BJ (cell line): ENCODE results near the gene ZFP36L2. TPM values are rescaled to one million over a fixed set of nuclear protein-coding genes. Genes with fewer than 3 reads are reported as not detected.

ENCODE experiments used
- CTCF ChIA-PET: fragments of 350-600 bp; formaldehyde crosslinking; extraction: SDS; loops from one replicate; lab custom pipeline; 2021; ENCODE audit warnings: antibody characterized with exemption, inconsistent platforms; lab: Yijun Ruan, JAX
- POLR2A ChIA-PET: fragments of 300-600 bp; sonication (Branson Sonifier 250); formaldehyde crosslinking; extraction: SDS; loops from one replicate; lab custom pipeline; 2021; ENCODE audit warnings: antibody characterized with exemption; lab: Charles Lee
- DNase-seq: peaks from one replicate; pipeline ENCODE4 v3.0.0-alpha.2; 2011; ENCODE audit warnings: low read depth
- H3K27me3 ChIP-seq: 2 replicates; pipeline ENCODE4 v1.6.0; 2011; ENCODE audit warnings: low read length; ENCODE audit not compliant: control insufficient read depth, insufficient read depth
- H3K36me3 ChIP-seq: 2 replicates; pipeline ENCODE4 v1.5.1; 2011; ENCODE audit warnings: low read length; ENCODE audit not compliant: control insufficient read depth, insufficient read depth
- H3K4me3 ChIP-seq: 2 replicates; pipeline ENCODE4 v1.5.1; 2011; ENCODE audit warnings: low read depth, mild to moderate bottlenecking, control low read depth, low read length
- polyA plus RNA-seq: library from polyadenylated mRNA; depleted of rRNA; stranded (reverse); fragments of >200 nt; gene quantifications from 2 replicates; pipeline ENCODE4 v1.2.3, GENCODE V29; 2011
- TF ChIP-seq, protein P1 (sequence below): IDR thresholded peaks from 2 replicates; pipeline ENCODE4 v1.5.1; 2011; ENCODE audit warnings: low read depth, mild to moderate bottlenecking, control low read depth, inconsistent platforms, low read length, moderate library complexity; ENCODE audit not compliant: insufficient read depth

The ZFP36L2 gene
- polyA plus RNA-seq, 1 experiment, result 4.0 TPM

DNA sequence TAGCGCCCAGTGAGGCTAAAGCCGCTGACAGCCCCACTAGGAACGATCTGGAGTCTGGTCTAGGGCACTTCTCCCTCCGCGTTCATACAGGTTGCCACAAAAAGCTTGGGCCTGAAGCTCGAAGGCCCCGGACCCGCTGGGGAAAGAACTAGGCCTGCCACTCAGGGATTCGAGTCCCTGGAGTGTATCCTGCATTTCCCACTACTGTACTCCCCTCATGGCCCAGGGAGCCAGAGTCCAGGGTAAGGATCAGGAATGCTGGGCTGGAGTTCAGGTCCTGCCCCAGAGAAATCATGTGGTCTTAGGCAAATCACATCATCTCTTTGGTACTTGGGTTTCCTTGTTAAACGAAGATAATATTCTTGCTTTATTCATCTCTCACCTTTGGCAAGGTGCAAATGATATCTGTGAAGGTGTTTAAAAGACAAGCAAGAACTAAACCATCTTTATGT lies 1.4 kb upstream of the ZFP36L2 start:
- ChIA-PET CTCF (interaction anchor here (0.6 to 4.9 kb wide), 22 partner anchors 12 to 400 kb away, joined by 3 to 66 read pairs (median 6); no protein-coding TSS in a partner anchor), POLR2A (interaction anchor here (1.1 kb wide), 1 partner anchor 273 kb away, joined by 5 read pairs; no protein-coding TSS in a partner anchor)
- peaks cover 17% of the 10 kb centered on the region for H3K36me3 ChIP-seq
- no peak for DNase-seq
- peak overlapping the region; percentile 49 for H3K4me3 ChIP-seq
- no peaks in the 10 kb centered on the region for H3K27me3 ChIP-seq
- TF ChIP-seq, protein P1, sequence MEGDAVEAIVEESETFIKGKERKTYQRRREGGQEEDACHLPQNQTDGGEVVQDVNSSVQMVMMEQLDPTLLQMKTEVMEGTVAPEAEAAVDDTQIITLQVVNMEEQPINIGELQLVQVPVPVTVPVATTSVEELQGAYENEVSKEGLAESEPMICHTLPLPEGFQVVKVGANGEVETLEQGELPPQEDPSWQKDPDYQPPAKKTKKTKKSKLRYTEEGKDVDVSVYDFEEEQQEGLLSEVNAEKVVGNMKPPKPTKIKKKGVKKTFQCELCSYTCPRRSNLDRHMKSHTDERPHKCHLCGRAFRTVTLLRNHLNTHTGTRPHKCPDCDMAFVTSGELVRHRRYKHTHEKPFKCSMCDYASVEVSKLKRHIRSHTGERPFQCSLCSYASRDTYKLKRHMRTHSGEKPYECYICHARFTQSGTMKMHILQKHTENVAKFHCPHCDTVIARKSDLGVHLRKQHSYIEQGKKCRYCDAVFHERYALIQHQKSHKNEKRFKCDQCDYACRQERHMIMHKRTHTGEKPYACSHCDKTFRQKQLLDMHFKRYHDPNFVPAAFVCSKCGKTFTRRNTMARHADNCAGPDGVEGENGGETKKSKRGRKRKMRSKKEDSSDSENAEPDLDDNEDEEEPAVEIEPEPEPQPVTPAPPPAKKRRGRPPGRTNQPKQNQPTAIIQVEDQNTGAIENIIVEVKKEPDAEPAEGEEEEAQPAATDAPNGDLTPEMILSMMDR, result peak; percentile 55

DNA sequence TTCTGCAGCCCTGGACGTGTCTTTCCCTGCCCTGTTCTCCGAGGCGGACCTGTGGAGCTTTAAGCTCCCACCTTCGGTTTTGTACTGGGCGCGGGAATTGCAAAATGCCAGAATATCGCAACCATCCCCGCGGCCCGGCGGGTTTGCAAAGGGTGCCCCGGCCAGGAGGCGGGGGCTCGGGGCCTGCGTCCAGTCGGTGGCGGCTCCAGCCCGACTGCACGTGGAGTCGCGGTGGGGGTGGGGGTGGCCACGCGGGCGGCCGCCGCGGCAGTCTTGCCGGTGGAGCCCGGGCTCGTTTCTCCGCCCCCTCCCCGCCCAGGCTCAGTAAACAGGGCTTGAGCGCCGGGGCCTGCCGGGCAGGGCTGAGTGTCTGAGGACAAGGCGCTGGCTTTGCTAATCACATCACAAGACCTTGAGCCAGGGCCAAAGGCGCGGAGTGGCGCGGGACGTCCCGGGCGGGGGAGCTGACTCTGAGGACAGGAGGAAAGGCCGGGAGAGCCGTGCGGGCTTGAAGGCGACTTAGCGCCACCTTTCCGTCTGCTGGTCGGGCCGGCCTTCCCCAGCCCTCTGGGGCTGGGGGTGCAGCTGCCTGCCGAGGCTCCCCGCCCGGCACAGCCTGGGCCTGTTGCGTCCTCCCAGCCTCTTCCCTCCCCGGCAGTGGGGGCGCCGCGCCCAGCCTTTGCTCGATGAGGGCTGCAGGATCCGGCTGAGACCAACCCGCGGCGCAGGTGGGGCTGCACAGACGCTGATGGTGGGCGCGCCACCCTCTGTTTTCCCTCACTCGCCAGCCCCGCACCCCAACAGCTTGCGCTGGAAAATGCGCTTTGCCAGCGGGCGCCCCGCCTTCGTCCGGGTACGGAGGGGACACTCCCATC lies 786 bp upstream of the ZFP36L2 start:
- no peak for DNase-seq
- ChIA-PET POLR2A (interaction anchor here (0.5 to 1.2 kb wide), 14 partner anchors 24 to 370 kb away, joined by 3 to 10 read pairs (median 4); no protein-coding TSS in a partner anchor), CTCF (interaction anchor here (0.6 to 4.9 kb wide), 22 partner anchors 13 to 399 kb away, joined by 3 to 66 read pairs (median 5); no protein-coding TSS in a partner anchor)
- TF ChIP-seq, protein P1, result no peak
- Histone ChIP-seq H3K4me3 (peak overlapping the region; percentile 49), H3K36me3 (peaks cover 17% of the 10 kb centered on the region), H3K27me3 (no peaks in the 10 kb centered on the region)

DNA sequence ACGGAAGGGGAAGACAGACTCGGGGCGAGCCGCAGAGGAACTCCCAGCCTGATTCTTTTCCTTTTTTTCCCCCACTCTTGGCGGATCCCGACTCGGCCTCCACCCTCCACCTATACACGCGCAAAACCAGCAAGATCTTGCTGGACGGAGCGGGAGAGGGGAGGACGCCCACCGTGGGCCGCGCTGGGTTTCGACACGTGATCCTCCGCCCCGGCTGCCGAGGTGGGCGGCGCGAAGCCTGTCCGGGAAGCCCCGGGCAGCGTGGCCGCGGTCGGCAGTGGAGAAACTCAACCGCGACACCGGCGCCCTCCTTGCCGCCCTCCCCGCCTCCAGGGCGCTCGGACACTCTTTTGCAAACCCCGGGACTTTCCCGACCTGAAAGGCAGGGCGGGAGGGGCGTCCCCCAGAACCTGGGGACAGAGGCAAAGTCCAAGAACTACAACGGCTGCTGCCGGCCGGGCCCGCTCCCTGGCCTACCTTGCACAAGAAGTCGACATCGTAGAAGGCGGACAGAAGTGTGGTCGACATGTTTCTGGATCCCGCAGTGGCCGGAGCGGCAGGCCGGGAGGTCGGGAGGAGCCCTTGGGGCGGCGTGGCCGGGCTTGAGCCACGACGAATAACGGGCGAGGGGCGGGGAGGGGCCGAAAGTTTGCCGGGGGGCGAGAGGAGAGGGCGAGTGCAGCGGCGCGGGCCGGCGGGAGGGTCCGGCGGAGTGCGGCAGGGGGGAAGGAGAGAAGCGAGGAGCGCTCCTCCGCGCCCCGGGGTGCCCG lies 433 bp downstream of the ZFP36L2 start:
- Histone ChIP-seq H3K4me3 (peak overlapping the region; percentile 95), H3K27me3 (no peaks in the 10 kb centered on the region), H3K36me3 (peaks cover 17% of the 10 kb centered on the region)
- ChIA-PET CTCF (interaction anchor here (0.6 to 6.7 kb wide), 16 partner anchors 142 to 399 kb away, joined by 3 to 66 read pairs (median 10); no protein-coding TSS in a partner anchor), POLR2A (interaction anchor here (0.6 to 1.2 kb wide), 11 partner anchors 26 to 371 kb away, joined by 3 to 10 read pairs (median 3); no protein-coding TSS in a partner anchor)
- DNase-seq, result no peak
- TF ChIP-seq, protein P1, result no peak

DNA sequence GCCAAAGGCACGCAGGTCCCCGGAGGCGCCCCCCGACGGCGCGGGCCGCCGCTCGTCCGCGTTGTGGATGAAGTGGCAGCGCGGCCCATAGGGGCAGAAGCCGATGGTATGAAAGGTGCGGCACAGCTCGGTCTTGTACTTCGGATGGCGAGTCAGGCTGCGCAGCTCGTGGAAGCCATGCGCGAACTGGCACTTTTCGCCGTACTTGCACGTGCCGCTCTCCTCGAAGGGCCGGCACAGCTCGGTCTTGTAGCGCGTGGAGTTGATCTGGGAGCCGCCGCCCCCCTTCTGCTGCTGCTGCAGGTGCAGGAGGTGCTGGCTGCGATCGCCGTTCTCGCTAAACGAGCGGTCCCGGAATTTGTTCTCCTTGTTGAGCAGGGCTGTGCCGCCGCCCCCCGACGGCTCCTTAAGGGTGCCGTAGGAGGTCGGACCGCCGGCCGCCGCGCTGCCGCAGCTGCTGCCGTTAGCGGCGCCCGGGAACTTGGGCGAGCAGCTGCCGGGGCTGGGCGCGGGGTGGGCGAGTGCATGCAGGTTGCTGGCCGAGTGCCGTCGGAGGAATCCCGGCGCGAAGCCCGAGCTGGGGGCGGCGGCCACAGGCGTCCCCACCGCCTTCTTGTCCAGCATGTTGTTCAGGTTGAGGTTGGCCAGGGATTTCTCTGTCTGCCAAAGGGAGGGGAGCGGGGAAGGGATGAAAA lies 1.2 kb downstream of the ZFP36L2 start:
- ChIA-PET POLR2A (interaction anchor here (0.7 to 0.8 kb wide), 2 partner anchors 137 to 207 kb away, joined by 3 read pairs; no protein-coding TSS in a partner anchor), CTCF (interaction anchor here (0.6 to 6.7 kb wide), 19 partner anchors 77 to 398 kb away, joined by 3 to 56 read pairs (median 4); no protein-coding TSS in a partner anchor)
- TF ChIP-seq, protein P1, result no peak
- Histone ChIP-seq H3K27me3 (no peaks in the 10 kb centered on the region), H3K4me3 (peak overlapping the region; percentile 95), H3K36me3 (peaks cover 17% of the 10 kb centered on the region)
- DNase-seq, result no peak
